Tibial nerve (tissue), 4 donors: ENCODE measurements around the gene C3orf38.

ENCODE experiments used
- EP300 ChIP-seq, 2 donors: sonication (generic); formaldehyde crosslinking; IDR thresholded peaks; one replicate each; pipeline ENCODE4 v1.6.1; 2017; ENCODE audit warnings: antibody characterized with exemption in 2 of 2, mild to moderate bottlenecking in 1 of 2
- POLR2A ChIP-seq, 2 donors: fragments of 450-650 bp; IDR thresholded peaks; one replicate each; pipeline ENCODE4 v1.6.1; 2017; ENCODE audit warnings: antibody characterized with exemption in 2 of 2, mild to moderate bottlenecking in 2 of 2, moderate library complexity in 2 of 2
- TF ChIP-seq, protein P1 (sequence below), 5 experiments: fragments of 200-600 bp in 3 of 5; fragments of 450-650 bp in 2 of 5; sonication (generic) in 3 of 5; IDR thresholded peaks; one replicate each; pipeline ENCODE4 v1.5.1; 2016 to 2019; ENCODE audit warnings: antibody characterized with exemption in 5 of 5, mild to moderate bottlenecking in 3 of 5, moderate library complexity in 2 of 5

DNA sequence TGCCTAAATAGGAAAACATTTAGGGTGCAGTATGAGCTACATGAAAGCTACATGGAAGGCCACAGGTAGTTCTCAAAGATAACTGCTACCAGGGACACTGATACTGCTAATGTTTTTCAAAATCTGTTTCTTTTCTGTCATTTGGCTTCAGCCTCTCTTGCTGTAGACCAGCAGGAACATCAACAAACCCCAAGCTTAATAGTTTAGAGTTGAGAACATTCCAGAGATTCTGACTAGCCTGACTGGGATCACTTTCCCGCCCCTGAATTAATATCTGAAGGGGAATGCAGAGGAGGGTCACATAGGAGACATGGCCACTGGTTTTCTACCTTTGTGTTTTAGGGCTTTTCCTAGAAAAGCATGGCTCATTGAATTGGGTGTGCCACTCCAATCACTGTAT lies 16.9 kb upstream of the C3orf38 start:
- TF ChIP-seq, protein P1, sequence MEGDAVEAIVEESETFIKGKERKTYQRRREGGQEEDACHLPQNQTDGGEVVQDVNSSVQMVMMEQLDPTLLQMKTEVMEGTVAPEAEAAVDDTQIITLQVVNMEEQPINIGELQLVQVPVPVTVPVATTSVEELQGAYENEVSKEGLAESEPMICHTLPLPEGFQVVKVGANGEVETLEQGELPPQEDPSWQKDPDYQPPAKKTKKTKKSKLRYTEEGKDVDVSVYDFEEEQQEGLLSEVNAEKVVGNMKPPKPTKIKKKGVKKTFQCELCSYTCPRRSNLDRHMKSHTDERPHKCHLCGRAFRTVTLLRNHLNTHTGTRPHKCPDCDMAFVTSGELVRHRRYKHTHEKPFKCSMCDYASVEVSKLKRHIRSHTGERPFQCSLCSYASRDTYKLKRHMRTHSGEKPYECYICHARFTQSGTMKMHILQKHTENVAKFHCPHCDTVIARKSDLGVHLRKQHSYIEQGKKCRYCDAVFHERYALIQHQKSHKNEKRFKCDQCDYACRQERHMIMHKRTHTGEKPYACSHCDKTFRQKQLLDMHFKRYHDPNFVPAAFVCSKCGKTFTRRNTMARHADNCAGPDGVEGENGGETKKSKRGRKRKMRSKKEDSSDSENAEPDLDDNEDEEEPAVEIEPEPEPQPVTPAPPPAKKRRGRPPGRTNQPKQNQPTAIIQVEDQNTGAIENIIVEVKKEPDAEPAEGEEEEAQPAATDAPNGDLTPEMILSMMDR (IDR thresholded peaks at IDR 0.05), result no peak
- TF ChIP-seq POLR2A (IDR thresholded peaks at IDR 0.05) (no peak), EP300 (IDR thresholded peaks at IDR 0.05) (no peak)
